H9 (cell line): Measurements from ENCODE around the gene OPN5. TPM values are rescaled to one million over a fixed set of nuclear protein-coding genes. Genes with fewer than 3 reads are reported as not detected.

ENCODE experiments used
- DNase-seq: peaks from one replicate; pipeline ENCODE4 v3.0.0-alpha.2; 2017
- H2AFZ ChIP-seq: one replicate; pipeline ENCODE4 v1.6.1; 2013; ENCODE audit warnings: mild to moderate bottlenecking, low read length, control low read depth, moderate library complexity
- H2AK5ac ChIP-seq: 2 replicates; pipeline ENCODE4 v1.6.1; 2013; ENCODE audit warnings: low read length, control low read depth, mixed read lengths; ENCODE audit not compliant: insufficient read length
- H2BK120ac ChIP-seq: one replicate; pipeline ENCODE4 v1.6.1; 2013; ENCODE audit warnings: low read depth, mild to moderate bottlenecking, low read length, control low read depth, inconsistent platforms; ENCODE audit not compliant: poor library complexity, severe bottlenecking
- H2BK12ac ChIP-seq: 2 replicates; pipeline ENCODE4 v1.6.1; 2013; ENCODE audit warnings: low read length, control low read depth, mixed read lengths, low read depth; ENCODE audit not compliant: insufficient read length
- H2BK15ac ChIP-seq: 2 replicates; pipeline ENCODE4 v1.6.1; 2013; ENCODE audit warnings: low read depth, low read length, control low read depth
- H2BK20ac ChIP-seq: one replicate; pipeline ENCODE4 v1.6.1; 2013; ENCODE audit warnings: low read depth, mild to moderate bottlenecking, low read length, control low read depth, inconsistent platforms; ENCODE audit not compliant: poor library complexity, severe bottlenecking
- H2BK5ac ChIP-seq: 2 replicates; pipeline ENCODE4 v1.6.1; 2013; ENCODE audit warnings: low read length, control low read depth, mixed read lengths; ENCODE audit not compliant: insufficient read length
- H3K14ac ChIP-seq: 2 replicates; pipeline ENCODE4 v1.6.1; 2013; ENCODE audit warnings: low read length, control low read depth; ENCODE audit not compliant: insufficient read depth
- H3K18ac ChIP-seq: 2 replicates; pipeline ENCODE4 v1.6.1; 2013; ENCODE audit warnings: low read depth, mild to moderate bottlenecking, mixed read lengths, low read length, control low read depth; ENCODE audit not compliant: insufficient read length
- H3K23ac ChIP-seq: 2 replicates; pipeline ENCODE4 v1.6.1; 2013; ENCODE audit warnings: low read length, control low read depth, mixed read lengths, low read depth; ENCODE audit not compliant: insufficient read length
- H3K23me2 ChIP-seq: 2 replicates; pipeline ENCODE4 v1.6.1; 2013; ENCODE audit warnings: low read depth, mild to moderate bottlenecking, mixed read lengths, low read length, control low read depth; ENCODE audit not compliant: insufficient read length, poor library complexity, severe bottlenecking
- H3K27ac ChIP-seq: 2 replicates; pipeline ENCODE4 v1.5.1; 2013; ENCODE audit warnings: low read length, control low read depth, mixed read lengths, low read depth; ENCODE audit not compliant: insufficient read length
- H3K27me3 ChIP-seq: 2 replicates; pipeline ENCODE4 v1.6.1; 2013; ENCODE audit warnings: low read length, control low read depth, inconsistent platforms; ENCODE audit not compliant: insufficient read depth
- H3K4ac ChIP-seq: 2 replicates; pipeline ENCODE4 v1.6.1; 2013; ENCODE audit warnings: low read depth, mild to moderate bottlenecking, control low read depth, inconsistent platforms, low read length, moderate library complexity
- H3K4me1 ChIP-seq: 2 replicates; pipeline ENCODE4 v1.6.1; 2013; ENCODE audit warnings: low read length, control low read depth, inconsistent platforms; ENCODE audit not compliant: insufficient read depth
- H3K4me2 ChIP-seq: 2 replicates; pipeline ENCODE4 v1.6.1; 2013; ENCODE audit warnings: low read length, control low read depth, mixed read lengths; ENCODE audit not compliant: insufficient read length, insufficient read depth
- H3K56ac ChIP-seq: 2 replicates; pipeline ENCODE4 v1.6.1; 2013; ENCODE audit warnings: low read depth, mild to moderate bottlenecking, mixed read lengths, low read length, control low read depth; ENCODE audit not compliant: insufficient read length
- H3K79me1 ChIP-seq: 2 replicates; pipeline ENCODE4 v1.6.1; 2013; ENCODE audit warnings: low read depth, mild to moderate bottlenecking, moderate library complexity, low read length, control low read depth, inconsistent platforms; ENCODE audit not compliant: insufficient read depth, poor library complexity, severe bottlenecking
- H3K79me2 ChIP-seq: 2 replicates; pipeline ENCODE4 v1.6.1; 2013; ENCODE audit warnings: low read length, control low read depth, inconsistent platforms; ENCODE audit not compliant: insufficient read depth
- H3K9ac ChIP-seq: 2 replicates; pipeline ENCODE4 v1.6.1; 2013; ENCODE audit warnings: low read length, control low read depth, mixed read lengths; ENCODE audit not compliant: insufficient read length; ENCODE audit errors: extremely low read depth
- H3K9me3 ChIP-seq: one replicate; pipeline ENCODE4 v1.6.1; 2013; ENCODE audit warnings: low read depth, low read length, inconsistent platforms; ENCODE audit not compliant: control insufficient read depth
- H3T11ph ChIP-seq: one replicate; pipeline ENCODE4 v1.6.1; 2013; ENCODE audit warnings: mild to moderate bottlenecking, low read length, control low read depth, inconsistent platforms
- H4K20me1 ChIP-seq: one replicate; pipeline ENCODE4 v1.6.1; 2013; ENCODE audit not compliant: control insufficient read depth, insufficient read length, insufficient read depth
- H4K5ac ChIP-seq: 2 replicates; pipeline ENCODE4 v1.6.1; 2013; ENCODE audit warnings: low read depth, mild to moderate bottlenecking, mixed read lengths, low read length, control low read depth; ENCODE audit not compliant: insufficient read length
- H4K8ac ChIP-seq: replicated peaks from 2 replicates; pipeline ENCODE4 v1.6.1; 2013; ENCODE audit warnings: low read length, control low read depth, mixed read lengths, low read depth; ENCODE audit not compliant: insufficient read length
- H4K91ac ChIP-seq: 2 replicates; pipeline ENCODE4 v1.6.1; 2013; ENCODE audit warnings: low read depth, mild to moderate bottlenecking, moderate library complexity, mixed read lengths, low read length, control low read depth; ENCODE audit not compliant: insufficient read length
- H3K27ac Mint-ChIP-seq, 3 experiments: 2 replicates in 2 of 3; 3 replicates in 1 of 3; pipeline ENCODE4 v1.8.0; 2020 to 2021; ENCODE audit warnings: mixed read lengths in 3 of 3, mild to moderate bottlenecking in 1 of 3, moderate library complexity in 1 of 3
- H3K27me3 Mint-ChIP-seq: 2 replicates; pipeline ENCODE4 v1.8.0; 2021; ENCODE audit warnings: low read depth, mild to moderate bottlenecking, moderate library complexity, mixed read lengths
- H3K36me3 Mint-ChIP-seq, 3 experiments: 2 replicates in 2 of 3; 3 replicates in 1 of 3; pipeline ENCODE4 v1.8.0; 2020 to 2021; ENCODE audit warnings: low read depth in 3 of 3, mixed read lengths in 3 of 3; ENCODE audit not compliant: insufficient read depth in 1 of 3
- H3K4me1 Mint-ChIP-seq, 2 experiments: 2 replicates each; pipeline ENCODE4 v1.8.0; 2020; ENCODE audit warnings: mixed read lengths in 2 of 2
- H3K4me3 Mint-ChIP-seq, 2 experiments: 2 replicates in 1 of 2; 3 replicates in 1 of 2; pipeline ENCODE4 v1.8.0; 2020 to 2021; ENCODE audit warnings: mild to moderate bottlenecking in 2 of 2, mixed read lengths in 2 of 2, moderate library complexity in 1 of 2
- H3K9me3 Mint-ChIP-seq, 2 experiments: 2 replicates in 1 of 2; 3 replicates in 1 of 2; pipeline ENCODE4 v1.8.0; 2020; ENCODE audit warnings: mild to moderate bottlenecking in 2 of 2, mixed read lengths in 2 of 2, moderate library complexity in 1 of 2
- WGBS: extraction: QIAGEN DNeasy Blood & Tissue Kit; methylation state at CpG from one replicate; pipeline ENCODE4 v1.1.7; 2013; ENCODE audit warnings: missing lambda C conversion rate, low lambda C conversion rate, mixed read lengths; ENCODE audit not compliant: insufficient read length; ENCODE audit errors: extremely low coverage; 5-methylcytosine and 5-hydroxymethylcytosine counted together
- total RNA-seq: library from RNA; stranded (reverse); gene quantifications from 2 replicates; pipeline ENCODE4 v1.2.1, GENCODE V29; 2021
- TF ChIP-seq, protein P1 (sequence below): fragments of 200-600 bp; sonication (generic); conservative IDR thresholded peaks from 3 replicates; pipeline ENCODE4 v1.8.0; 2021; ENCODE audit warnings: antibody characterized with exemption, mild to moderate bottlenecking

The OPN5 gene
- total RNA-seq, 1 experiment from 2014 or later, result not detected

DNA sequence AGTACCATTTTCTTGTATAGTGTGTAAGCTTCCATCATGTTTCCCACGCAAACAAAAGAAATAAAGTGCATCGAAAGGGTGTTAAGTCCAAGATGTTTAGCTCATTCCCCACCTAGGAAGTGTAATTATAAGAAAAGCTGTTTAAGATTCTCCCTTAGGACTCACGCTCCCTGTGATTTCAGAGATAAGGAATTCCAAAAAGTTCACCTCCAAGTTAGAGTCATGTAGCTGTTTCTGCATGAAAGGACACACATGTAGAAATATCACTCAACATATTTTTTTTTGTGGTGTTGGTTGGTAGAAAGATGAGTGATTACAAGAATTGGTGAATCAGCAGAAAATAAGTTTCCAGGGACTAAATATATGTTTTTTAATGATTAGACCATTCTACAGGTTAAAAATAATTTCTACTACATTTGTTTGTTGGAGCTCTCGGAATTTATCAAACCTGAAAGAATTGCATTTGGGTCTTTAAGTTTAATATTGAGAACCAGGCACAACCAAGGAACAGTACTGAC, 10.4 kb downstream of the OPN5 start:
- peaks cover 24% of the 10 kb centered on the region; the same call in 1 of the 2 replicates for H3K27me3 ChIP-seq
- H3K18ac ChIP-seq, result no peak overlapping the region
- no peak overlapping the region for H2BK120ac ChIP-seq
- H3K56ac ChIP-seq, result no peak overlapping the region
- no peaks in the 10 kb centered on the region for H4K20me1 ChIP-seq
- no peak for DNase-seq
- no peaks in the 10 kb centered on the region; a peak in 1 of 7 replicates for H3K36me3 Mint-ChIP-seq
- H3K4me3 Mint-ChIP-seq, result no peak overlapping the region
- H2BK15ac ChIP-seq, result no peak overlapping the region
- H3K9ac ChIP-seq, result no peak overlapping the region
- H2AK5ac ChIP-seq, result no peak overlapping the region
- no peak overlapping the region for H2AFZ ChIP-seq
- H3T11ph ChIP-seq, result no peak overlapping the region
- H3K79me2 ChIP-seq, result no peaks in the 10 kb centered on the region
- H3K9me3 Mint-ChIP-seq, result peaks cover 0 to 2% of the 10 kb centered on the region in 2 experiments; a peak in 1 of 5 replicates
- no peak overlapping the region for H3K23ac ChIP-seq
- no CpG with 5 or more reads among the region's 4 CpGs for WGBS
- no peak overlapping the region for H3K14ac ChIP-seq
- no peak overlapping the region for H4K5ac ChIP-seq
- no peak overlapping the region for H4K8ac ChIP-seq
- H3K27ac Mint-ChIP-seq, result no peak overlapping the region
- no peak overlapping the region for H3K27ac ChIP-seq
- H2BK5ac ChIP-seq, result no peak overlapping the region
- H2BK20ac ChIP-seq, result no peak overlapping the region
- H3K4me1 Mint-ChIP-seq, result peaks cover 22 to 29% of the 10 kb centered on the region in 2 experiments
- H3K4me2 ChIP-seq, result no peak overlapping the region
- TF ChIP-seq, protein P1, sequence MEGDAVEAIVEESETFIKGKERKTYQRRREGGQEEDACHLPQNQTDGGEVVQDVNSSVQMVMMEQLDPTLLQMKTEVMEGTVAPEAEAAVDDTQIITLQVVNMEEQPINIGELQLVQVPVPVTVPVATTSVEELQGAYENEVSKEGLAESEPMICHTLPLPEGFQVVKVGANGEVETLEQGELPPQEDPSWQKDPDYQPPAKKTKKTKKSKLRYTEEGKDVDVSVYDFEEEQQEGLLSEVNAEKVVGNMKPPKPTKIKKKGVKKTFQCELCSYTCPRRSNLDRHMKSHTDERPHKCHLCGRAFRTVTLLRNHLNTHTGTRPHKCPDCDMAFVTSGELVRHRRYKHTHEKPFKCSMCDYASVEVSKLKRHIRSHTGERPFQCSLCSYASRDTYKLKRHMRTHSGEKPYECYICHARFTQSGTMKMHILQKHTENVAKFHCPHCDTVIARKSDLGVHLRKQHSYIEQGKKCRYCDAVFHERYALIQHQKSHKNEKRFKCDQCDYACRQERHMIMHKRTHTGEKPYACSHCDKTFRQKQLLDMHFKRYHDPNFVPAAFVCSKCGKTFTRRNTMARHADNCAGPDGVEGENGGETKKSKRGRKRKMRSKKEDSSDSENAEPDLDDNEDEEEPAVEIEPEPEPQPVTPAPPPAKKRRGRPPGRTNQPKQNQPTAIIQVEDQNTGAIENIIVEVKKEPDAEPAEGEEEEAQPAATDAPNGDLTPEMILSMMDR, result no peak
- H3K4ac ChIP-seq, result no peak overlapping the region
- no peaks in the 10 kb centered on the region for H3K79me1 ChIP-seq
- no peak overlapping the region for H2BK12ac ChIP-seq
- no peaks in the 10 kb centered on the region for H3K9me3 ChIP-seq
- 0 out of 2 replicates have a peak, but pooled peaks cover 3% of the 10 kb centered on the region for H3K4me1 ChIP-seq
- peaks cover 85% of the 10 kb centered on the region for H3K27me3 Mint-ChIP-seq
- no peaks in the 10 kb centered on the region for H3K23me2 ChIP-seq
- H4K91ac ChIP-seq, result no peak overlapping the region
